ENCODE results near the gene MSH5.

- TF ChIP-seq, protein P1, sequence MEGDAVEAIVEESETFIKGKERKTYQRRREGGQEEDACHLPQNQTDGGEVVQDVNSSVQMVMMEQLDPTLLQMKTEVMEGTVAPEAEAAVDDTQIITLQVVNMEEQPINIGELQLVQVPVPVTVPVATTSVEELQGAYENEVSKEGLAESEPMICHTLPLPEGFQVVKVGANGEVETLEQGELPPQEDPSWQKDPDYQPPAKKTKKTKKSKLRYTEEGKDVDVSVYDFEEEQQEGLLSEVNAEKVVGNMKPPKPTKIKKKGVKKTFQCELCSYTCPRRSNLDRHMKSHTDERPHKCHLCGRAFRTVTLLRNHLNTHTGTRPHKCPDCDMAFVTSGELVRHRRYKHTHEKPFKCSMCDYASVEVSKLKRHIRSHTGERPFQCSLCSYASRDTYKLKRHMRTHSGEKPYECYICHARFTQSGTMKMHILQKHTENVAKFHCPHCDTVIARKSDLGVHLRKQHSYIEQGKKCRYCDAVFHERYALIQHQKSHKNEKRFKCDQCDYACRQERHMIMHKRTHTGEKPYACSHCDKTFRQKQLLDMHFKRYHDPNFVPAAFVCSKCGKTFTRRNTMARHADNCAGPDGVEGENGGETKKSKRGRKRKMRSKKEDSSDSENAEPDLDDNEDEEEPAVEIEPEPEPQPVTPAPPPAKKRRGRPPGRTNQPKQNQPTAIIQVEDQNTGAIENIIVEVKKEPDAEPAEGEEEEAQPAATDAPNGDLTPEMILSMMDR (IDR thresholded peaks at IDR 0.05; ENCODE audit: low read depth, low read length), result no peak
- TF ChIP-seq EZH2phosphoT487 (IDR thresholded peaks at IDR 0.05; ENCODE audit: low read depth), result no peak
Observed at GRCh38 chr6:31750411-31751022, 10.7 kb downstream of the MSH5 start.

Measured in OCI-LY3 (cell line).